GM19239 (cell line): Measurements from ENCODE around the gene SARNP.

Experiments used
- DNase-seq: peaks from one replicate; pipeline ENCODE4 v3.0.0; 2011; ENCODE audit warnings: low spot score; ENCODE audit not compliant: insufficient read length
- FAIRE-seq: peaks from 2 replicates; lab custom pipeline; 2011; peaks lifted over from hg19 to GRCh38; lab: Jason Lieb, UNC

The SARNP gene

DNA sequence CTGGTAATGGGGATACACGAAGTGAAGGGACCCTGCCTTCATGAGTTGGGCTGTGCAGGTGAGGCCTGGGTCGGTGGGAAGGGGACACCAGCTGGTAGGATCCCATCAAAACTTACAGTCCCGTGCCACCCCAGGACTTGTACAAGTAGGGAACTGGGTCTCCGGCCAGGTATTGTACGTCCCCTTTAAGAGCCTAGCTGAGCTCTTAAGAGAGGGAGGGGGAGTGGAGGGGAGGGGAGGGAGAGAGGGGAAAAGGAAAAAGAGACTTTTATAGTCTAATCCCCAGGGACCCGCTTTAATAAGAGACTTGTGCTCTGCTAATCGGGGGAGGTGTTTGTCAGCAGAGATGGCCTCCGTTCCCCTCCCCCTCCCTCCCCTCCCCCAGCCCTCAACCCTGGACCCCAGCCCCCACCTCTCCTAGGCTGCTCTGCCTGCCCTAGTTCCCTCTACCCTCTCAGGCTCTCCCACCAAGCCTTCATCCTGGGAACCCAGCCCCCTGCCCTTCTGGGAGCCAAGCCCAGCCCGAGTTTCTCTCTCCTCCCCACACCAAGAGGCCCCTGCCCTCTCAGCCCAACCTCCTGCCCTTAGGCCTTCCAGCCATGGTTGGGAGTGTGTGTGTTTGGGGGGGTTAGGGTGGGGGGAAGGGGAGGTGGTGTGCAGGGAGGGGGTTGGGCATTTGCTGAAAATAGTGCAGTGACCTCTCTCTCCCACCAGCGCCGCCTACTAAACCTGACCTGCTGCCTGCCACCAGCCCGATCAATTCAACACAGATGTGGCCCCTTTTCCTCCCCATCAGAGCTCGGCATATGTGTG is 72.0 kb downstream of the SARNP start:
- DNase-seq (no peak), FAIRE-seq (no peak)

DNA sequence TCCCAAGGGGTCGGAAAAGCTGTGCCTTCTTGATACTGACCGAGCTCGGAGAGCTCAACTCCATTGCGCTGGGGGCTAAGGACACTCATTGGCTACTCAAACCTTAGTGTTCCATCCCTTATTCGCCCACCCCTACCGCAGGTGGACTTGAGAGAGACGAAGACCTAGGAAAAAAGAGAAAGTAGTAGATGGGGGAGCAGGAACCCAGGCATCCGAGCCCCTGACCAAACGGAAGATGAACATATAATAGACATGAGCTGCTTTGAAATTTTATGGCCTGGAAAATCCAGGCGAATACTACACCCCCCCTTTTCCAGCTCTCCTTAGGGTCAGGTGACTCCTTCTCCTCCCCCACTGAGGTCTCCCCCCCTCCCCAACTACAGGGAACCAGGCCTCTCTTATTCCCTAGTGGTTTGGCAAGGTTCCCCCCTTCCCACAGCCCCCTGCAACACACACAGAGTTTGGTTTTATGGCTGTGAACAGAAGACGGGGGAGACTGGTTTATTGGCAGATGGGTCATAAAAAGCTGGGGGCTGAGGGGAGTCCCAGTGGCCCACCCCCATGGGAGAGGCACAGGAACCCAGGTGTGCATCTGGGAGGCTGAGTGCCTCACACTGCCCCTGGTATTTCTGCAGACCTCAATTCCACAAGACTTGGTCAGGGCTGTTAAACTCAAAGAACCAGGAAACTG is 73.0 kb downstream of the SARNP start:
- FAIRE-seq (no peak), DNase-seq (no peak)

DNA sequence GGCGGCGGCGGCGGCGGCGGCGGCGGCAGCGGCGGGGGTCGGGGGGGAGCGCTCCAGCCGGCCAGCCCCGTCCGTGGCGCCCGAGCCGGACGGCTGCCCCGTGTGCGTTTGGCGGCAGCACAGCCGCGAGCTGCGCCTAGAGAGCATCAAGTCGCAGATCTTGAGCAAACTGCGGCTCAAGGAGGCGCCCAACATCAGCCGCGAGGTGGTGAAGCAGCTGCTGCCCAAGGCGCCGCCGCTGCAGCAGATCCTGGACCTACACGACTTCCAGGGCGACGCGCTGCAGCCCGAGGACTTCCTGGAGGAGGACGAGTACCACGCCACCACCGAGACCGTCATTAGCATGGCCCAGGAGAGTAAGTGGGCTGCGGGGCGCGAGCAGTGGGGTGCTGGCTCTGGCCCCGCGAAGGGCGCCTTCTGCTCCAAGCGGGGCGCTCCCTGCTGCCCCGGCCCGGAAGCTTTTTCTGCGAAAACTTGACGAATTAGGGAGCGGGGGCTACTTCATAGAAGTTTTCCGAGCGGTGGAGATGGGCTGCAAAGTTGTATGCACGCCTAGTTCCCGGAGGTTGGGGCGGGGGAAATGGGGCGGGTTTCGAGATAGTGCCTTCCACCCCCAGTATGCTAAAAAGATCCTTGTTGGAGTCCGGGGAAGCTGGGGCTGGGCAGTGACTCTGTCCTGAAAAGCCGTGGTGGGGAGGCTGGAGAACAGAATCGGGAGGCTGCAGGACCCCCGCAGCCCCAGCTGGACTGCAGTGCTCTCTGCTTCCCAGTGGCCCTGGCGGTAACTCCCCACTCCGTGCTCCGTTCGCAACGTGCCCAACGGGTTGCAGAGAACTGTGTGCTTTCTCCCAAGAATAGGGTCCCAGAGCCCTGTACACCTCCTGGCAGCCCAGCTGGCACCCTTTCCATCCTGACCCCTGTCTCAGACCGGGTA is 73.9 kb downstream of the SARNP start:
- FAIRE-seq (peak; percentile 61), DNase-seq (peak; percentile 69)

DNA sequence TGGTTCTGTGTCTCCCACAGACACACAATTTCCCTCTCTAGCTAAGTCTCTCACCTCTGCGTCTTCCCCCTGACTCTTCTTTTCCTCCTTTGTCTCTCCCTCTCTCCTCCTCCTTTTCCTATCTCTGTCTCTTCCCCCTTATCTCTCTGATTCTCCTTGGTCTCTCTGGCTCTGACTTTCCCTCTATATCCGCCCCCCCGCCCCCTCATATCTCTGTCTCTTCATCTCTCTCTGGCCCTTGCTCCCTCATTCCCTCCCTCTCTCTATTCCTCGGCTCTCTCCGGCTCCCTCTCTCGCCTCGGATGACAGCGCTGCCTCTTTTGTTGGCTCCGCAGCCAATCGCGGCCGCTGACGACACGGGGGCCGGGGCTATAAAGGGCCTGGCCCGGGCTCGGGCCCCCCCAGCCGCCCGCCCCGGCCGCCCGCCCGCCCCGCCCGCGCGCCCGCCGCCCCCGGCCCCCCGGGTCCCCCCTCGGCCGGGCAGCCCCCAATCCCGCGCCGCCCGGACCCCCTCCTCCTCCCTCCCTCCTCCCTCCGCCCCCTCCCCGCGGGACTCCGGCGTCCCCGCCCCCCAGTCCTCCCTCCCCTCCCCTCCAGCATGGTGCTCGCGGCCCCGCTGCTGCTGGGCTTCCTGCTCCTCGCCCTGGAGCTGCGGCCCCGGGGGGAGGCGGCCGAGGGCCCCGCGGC is 74.7 kb downstream of the SARNP start, which contains the start of gene GDF11:
GDF11 (plus strand) TSS at position 404 of the 687 bp plus-strand sequence; CDS start at position 599, 195 bp downstream.
- no peak for FAIRE-seq
- peak; percentile 75 for DNase-seq

DNA sequence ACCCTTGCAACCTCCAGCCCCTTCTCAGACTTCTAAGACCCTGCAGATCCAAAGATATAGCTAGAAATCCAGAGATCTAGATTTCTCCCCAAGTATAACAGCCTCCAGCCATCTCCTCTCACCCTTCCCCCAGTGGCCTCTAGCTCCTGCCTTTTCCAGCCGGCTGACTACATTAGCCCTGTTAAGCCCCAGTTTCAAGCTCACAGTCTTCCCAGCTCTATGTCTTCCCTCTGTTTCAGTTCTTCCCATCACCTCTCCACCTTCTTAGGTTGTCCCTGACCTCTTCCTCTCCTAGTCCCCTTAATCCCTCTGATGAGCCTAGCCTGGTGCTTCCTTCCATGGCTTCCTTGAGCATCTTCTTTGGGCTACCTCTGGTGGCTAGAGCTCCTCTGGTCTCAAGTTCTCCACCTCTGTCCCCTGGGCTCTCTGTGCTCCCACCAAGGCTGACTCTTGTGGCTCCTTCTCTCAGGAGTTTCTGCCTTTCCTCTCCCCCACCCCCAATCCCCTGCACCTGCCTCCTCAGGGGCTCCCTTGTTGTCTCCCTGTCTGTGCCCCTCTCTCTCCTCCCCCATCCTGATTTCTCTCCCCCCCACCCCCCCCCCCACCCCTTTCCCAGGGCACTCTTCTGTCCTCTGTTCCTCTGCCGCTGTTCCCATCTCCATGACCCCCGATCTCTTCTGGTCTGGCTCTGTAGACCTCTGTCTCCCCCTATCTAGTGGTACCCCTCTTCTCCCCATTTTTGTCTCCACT is 75.4 kb downstream of the SARNP start:
- DNase-seq (no peak), FAIRE-seq (no peak)

DNA sequence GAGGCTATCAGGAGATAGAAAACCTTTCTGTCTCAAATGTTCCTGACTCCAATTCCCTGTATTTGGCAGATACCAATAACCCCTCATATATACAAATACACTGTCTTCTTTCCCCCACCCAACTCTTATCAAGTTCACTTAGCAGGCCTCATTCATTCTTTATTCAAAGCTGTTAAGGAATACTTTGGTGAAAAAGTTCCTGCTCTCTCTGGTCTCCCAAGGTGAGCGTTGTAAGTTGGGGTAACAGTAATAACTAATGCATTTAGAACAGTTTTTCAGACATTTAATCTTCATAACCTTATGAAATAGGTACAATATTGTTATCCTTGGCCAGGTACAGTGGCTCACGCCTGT is 78.5 kb downstream of the SARNP start:
- DNase-seq (no peak), FAIRE-seq (no peak)

DNA sequence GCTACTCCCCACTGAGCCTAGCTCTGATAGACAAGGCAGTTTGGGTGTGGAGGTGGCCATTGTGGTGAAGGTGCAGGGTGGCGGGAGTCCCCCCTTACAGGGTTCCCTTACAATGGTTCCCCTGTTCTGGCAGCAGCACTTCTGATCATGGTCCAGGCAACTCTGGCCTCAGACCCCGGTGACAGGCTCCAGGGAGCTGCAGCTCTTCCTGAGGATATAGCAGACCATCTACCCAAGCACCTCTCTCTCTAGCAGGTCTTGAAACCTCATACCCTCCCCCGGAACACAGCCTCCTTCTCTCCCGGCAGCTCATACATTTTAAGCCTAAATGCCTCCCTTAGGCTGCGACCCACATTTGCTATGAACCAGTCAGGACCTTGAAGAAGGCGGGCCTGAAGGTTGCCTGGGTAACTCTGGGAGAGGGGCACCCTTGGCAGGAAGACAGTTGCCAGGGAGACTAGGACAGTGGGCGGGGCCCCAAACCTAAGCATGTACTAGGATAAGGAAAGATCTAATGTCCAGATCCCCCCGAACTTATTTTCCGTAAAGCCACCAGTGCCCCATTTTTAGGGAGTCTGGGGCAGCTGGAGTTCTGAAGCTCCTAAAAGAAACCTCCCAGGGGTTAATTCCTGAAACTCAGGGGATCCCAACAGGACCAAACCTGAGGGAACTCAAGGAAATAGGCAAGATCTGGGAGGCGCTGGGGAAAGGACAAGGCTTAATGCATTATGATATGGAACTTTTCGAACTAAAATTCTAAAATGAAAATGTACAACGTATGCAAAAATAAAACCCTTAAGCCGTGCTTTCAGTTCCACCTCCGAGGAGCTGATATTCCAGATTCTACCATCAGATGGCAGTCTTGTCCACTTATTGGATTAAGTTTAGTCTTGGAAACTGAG is 79.2 kb downstream of the SARNP start:
- DNase-seq (peak; percentile 76), FAIRE-seq (peak; percentile 99)

DNA sequence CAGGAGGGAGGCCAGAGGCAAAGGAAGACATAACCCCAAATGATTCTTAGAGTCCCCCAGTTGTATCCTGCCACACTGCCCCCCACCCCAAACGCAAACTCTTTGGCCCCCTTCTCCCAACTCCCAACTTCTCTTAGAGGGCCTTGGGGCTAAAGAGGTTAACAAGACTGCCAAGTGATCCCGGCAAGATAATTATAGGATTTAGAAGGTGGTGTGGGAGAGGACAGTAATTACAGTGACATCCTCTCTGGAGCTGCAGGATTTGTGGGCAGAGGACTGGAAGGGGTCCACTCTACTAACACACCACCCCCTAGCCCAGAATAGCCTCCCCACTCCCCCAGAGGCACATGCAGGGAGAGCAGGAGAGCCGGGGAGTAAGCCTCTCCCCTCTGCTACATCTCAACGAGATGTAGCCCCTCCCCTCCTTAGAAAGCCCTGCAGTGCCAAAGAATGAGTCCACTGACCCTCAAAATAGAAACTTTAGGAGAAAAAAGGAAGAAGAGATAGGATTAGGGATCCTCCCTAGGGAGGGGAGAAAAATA is 79.9 kb downstream of the SARNP start:
- DNase-seq (no peak), FAIRE-seq (no peak)

DNA sequence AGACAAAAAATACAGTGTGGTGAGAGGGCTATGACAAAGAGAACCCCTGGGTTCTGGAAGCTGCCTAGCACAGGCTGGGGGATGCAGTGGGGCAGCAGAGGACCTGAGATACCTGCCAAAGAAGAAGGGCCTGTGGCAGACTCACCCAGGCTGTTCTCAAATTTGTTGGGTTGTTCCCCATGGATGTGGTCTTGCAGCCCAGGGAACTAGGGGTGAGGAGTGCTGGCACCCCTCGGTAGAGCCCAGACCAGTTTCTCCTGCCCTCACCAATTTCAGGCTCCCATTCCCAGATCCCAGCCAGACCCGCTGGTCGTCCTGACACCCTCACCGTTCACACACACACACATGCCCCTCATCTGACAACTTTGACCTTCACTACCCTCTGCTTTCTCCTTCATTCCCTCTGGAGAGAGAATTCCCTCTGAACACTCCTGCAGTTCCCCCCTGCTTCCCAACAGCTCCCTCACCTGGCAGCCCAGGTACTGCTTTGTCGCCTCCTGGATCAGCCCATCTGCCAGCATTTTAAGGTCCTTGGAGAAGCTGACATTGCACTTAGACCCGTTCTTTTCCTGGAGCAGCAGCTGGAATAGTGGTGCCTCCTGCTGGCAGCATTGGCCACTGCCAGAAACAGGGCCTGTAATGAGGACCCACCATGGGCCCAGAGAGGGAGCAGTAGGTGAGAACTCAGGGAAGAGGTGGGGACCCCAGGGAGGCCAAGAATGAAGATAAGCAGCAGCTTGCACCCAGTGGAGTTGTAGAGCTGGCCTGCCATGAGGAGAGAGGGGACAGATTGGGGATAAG is 80.5 kb downstream of the SARNP start:
- no peak for DNase-seq

DNA sequence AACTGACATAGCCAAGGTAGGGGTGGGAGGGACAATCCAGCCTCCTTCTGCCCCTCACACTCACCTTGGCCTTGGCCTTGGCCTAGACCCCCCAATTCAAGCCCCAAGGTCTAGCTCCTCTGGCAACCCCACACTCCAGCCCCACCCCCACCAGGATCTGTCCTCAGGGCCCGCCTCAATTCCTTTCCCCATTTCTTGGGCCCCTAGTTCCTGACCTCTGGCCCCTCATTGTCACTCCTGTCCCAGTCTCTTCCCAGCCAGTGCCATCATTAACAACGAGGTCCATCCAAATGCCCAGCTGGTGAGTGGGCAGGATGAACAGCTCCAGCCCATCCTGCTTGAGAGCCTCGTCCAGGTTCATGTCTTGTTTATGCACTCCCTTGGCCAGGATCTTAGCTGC is 81.4 kb downstream of the SARNP start:
- FAIRE-seq (no peak), DNase-seq (no peak)

More for the DNA sequence above, 80.5 kb downstream of the SARNP start:
- peak; percentile 31 for FAIRE-seq

DNA sequence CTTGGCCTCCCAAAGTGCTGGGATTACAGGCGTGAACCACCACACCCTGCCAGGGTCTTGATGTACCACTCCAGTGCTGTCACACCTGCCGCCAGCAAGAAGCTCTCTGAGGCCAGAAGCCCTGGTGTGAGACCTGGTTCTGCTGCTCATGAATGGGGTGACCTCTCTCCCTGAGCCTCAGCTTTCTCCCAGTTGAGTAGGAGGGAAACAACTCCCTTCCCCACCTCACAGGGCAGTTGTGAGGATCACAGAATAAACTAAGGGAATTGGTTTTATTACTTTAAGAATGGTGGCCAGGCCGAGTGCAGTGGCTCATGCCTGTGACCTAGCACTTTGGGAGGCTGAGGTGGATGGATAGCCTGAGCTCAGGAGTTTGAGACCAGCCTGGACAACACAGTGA is 82.9 kb downstream of the SARNP start:
- DNase-seq: no peak
- no peak for FAIRE-seq

DNA sequence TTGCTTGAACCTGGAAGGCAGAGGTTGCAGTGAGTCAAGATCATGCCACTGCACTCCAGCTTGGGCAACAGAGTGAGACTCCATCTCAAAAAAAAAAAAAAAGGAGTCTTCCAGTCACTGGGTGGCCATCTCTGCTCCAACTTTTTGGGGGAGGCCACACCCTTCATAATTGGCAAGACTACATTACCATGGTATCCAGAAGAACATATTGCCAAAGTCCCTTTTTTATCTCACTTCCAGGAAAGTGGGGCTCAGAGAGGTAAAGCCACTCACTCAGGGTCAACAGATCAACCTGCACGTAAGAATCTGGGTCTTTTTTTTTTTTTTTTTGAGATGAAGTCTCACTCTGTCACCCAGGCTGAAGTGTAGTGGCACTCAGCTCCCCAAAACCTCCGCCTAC is 83.7 kb downstream of the SARNP start:
- DNase-seq (no peak), FAIRE-seq (no peak)

DNA sequence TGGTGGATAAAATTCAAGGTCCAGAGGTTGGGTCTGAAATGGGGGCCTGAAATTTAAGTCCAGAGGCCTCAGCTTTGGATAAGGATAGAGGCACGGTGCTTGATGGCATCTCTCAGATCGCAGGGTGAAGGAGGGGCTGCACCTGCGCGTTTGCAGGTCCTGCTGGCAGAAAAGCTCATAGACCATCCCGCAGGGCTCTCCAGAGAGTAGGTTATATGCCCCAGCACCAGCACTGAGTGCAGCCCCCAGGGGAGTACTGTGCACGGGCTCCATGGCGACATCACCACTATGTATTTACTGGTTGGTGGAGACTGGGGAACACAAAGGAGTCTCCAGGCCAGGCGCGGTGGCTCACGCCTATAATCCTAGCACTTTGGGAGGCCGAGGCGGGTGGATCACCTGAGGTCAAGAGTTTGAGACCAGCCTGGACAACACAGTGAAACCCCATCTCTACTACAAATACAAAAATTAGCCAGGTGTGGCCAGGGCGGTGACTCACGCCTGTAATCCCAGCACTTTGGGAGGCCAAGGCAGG is 84.4 kb downstream of the SARNP start:
- DNase-seq: no peak
- FAIRE-seq: no peak

DNA sequence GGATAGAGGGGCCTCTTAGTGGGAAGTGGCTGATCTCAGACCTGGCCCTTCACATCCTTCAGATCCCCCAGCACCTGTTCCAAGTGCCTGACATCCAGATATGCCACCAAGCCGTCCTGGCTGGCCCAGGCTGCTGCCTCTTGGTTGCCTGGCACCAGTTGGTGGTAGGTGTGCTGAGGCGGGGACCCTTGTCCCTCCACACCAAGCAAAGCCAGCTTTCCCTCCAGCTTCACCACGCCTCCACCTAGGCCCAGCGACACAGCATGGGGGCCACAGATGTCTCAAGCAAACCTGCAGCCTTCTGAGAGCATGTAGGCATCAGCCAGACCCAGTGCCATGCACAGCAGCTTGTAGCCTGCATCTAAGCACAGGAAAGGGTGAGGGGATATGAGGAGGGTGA is 85.2 kb downstream of the SARNP start:
- FAIRE-seq: no peak
- DNase-seq: no peak

DNA sequence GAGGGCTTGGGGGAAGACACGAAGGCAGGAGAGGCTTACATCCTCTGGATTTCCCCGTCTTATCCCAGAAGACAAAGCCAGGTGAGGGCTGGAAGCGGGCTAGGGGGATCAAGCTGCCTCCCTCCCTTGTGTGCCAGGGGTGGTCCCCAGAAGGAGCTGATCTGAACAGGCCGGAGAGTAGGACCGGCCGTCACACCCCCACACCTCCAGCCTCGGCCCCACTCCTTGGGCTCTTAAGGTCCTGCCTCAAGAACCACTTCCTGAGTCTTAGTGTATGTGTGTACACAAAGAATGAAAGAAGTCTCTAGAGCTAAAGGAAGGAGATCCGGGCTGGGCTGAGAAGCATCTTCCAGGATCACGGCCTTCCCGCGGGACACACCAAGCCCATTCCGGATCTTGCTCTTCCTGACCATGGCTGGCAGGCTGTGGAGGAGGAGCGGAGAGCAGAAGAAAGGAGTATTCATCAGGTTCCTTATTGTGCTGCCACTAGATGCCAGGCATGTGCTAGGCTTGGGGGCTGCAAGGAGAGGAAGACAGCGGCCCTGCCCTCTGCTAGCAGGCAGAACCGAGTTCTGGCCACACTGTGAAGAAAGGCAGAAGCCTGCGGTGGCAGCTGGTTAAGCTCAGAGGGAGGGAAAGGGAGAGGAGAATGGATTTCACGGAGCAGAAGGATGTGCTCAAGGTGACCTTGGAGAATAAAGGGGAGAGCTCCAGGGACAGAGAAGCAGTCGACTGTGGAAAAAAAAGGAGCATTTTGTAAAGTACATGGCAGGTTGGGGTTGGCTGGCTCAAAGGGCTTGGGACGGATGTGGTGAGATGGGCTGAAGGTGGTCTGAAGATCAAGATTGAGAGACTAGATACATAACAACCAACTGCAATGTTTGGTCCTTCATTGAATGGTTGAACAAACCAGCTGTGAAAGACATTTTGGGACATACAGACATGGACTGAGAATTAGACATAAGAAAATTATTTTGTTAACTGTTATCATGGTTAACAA is 87.4 kb downstream of the SARNP start:
- DNase-seq (peak; percentile 47), FAIRE-seq (no peak)
